Esophagus muscularis mucosa (tissue), 4 donors: ENCODE data around the gene USP13. TPM values are rescaled to one million over a fixed set of nuclear protein-coding genes. Genes with fewer than 3 reads are reported as not detected.

Source experiments
- DNase-seq: peaks from one replicate; pipeline ENCODE4 v3.0.0-alpha.2; 2017; ENCODE audit errors: extremely low spot score
- H3K27ac ChIP-seq, 4 donors: fragments of 200-600 bp; sonication (generic); replicated peaks in 1 of 4; 1 replicate in 3 of 4; 2 replicates in 1 of 4; pipeline ENCODE4 v1.5.1; 2016 to 2019; ENCODE audit warnings: mild to moderate bottlenecking in 1 of 4
- H3K27me3 ChIP-seq, 4 donors: fragments of 200-600 bp; sonication (generic); one replicate each; pipeline versions ENCODE4 v1.5.1 to v1.6.0; 2016 to 2019
- H3K36me3 ChIP-seq, 4 donors: fragments of 200-600 bp; sonication (generic); one replicate each; pipeline ENCODE4 v1.5.1; 2016 to 2019
- H3K4me1 ChIP-seq, 4 donors: fragments of 200-600 bp; sonication (generic); one replicate each; pipeline ENCODE4 v1.5.1; 2016 to 2019
- H3K4me3 ChIP-seq, 4 donors: fragments of 200-600 bp; sonication (generic); 1 replicate in 2 of 4; 2 replicates in 2 of 4; pipeline ENCODE4 v1.5.1; 2016 to 2019; ENCODE audit warnings: mild to moderate bottlenecking in 4 of 4, moderate library complexity in 1 of 4
- H3K9me3 ChIP-seq, 4 donors: fragments of 200-600 bp; sonication (generic); 1 replicate in 3 of 4; 2 replicates in 1 of 4; pipeline ENCODE4 v1.5.1; 2016 to 2019
- EP300 ChIP-seq: sonication (generic); formaldehyde crosslinking; IDR thresholded peaks from one replicate; pipeline ENCODE4 v1.6.1; 2017; ENCODE audit warnings: antibody characterized with exemption
- POLR2A ChIP-seq: fragments of 450-650 bp; IDR thresholded peaks from one replicate; pipeline ENCODE4 v1.6.1; 2017; ENCODE audit warnings: antibody characterized with exemption, moderate library complexity, mild to moderate bottlenecking, low read depth
- POLR2AphosphoS5 ChIP-seq, 2 donors: sonication (generic); formaldehyde crosslinking; IDR thresholded peaks; one replicate each; pipeline ENCODE4 v1.6.1; 2017; ENCODE audit warnings: antibody characterized with exemption in 2 of 2
- WGBS: methylation state at CpG from one replicate; pipeline ENCODE4 v1.1.5; 2018; 5-methylcytosine and 5-hydroxymethylcytosine counted together
- intact Hi-C: fragments of 100-400 bp; cut with DNase I; formaldehyde crosslinking; loops from one replicate; pipeline ENCODE4 v1.15.1; 2023
- total RNA-seq, 4 donors: library from RNA; depleted of rRNA; stranded (reverse); fragments of >200 nt; gene quantifications; one replicate each; pipeline versions ENCODE4 v1.1.0 to v1.2.1, GENCODE V29; 2016
- TF ChIP-seq, protein P1 (sequence below), 3 experiments: fragments of 200-600 bp in 2 of 3; fragments of 450-650 bp in 1 of 3; sonication (generic) in 2 of 3; IDR thresholded peaks; one replicate each; pipeline ENCODE4 v1.5.1; 2017 to 2019; ENCODE audit warnings: antibody characterized with exemption in 3 of 3, mild to moderate bottlenecking in 2 of 3, moderate library complexity in 1 of 3

USP13 gene
- total RNA-seq, 4 donors from 2014 or later, result 8.7 to 15.1 (median 11.9) TPM

DNA sequence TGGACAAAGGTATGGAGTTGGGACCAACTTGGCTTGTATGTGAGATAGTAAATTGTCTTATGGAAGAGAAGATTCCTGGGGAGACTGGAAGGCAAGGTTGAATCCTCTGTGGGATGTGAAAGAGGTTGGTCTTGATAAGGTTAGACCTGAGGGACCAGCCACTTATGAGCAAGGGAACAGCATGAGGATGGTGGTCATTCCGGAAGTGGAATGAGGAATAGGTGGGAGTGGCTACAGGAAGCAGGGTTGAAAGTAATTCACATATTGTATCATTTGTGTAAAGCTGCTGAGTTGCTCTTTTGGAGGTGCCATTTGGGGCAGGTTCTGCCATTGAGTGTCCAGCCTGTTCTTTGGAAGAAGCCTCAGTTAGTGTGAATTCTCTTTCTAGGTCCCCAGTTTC lies 13.2 kb downstream of the USP13 start:
- no peak for DNase-seq
- 67% methylated on average over 1 of the region's 1 CpG for WGBS
- intact Hi-C loops, result no loop called here
- Histone ChIP-seq H3K4me1 (peaks cover 22 to 54% (median 38%) of the 10 kb centered on the region in 4 donors), H3K9me3 (no peaks in the 10 kb centered on the region), H3K27me3 (no peaks in the 10 kb centered on the region), H3K4me3 (no peak overlapping the region), H3K36me3 (no peaks in the 10 kb centered on the region), H3K27ac (no peak overlapping the region)
- TF ChIP-seq, protein P1, sequence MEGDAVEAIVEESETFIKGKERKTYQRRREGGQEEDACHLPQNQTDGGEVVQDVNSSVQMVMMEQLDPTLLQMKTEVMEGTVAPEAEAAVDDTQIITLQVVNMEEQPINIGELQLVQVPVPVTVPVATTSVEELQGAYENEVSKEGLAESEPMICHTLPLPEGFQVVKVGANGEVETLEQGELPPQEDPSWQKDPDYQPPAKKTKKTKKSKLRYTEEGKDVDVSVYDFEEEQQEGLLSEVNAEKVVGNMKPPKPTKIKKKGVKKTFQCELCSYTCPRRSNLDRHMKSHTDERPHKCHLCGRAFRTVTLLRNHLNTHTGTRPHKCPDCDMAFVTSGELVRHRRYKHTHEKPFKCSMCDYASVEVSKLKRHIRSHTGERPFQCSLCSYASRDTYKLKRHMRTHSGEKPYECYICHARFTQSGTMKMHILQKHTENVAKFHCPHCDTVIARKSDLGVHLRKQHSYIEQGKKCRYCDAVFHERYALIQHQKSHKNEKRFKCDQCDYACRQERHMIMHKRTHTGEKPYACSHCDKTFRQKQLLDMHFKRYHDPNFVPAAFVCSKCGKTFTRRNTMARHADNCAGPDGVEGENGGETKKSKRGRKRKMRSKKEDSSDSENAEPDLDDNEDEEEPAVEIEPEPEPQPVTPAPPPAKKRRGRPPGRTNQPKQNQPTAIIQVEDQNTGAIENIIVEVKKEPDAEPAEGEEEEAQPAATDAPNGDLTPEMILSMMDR (IDR thresholded peaks at IDR 0.05), result no peak
- TF ChIP-seq EP300 (no peak), POLR2AphosphoS5 (IDR thresholded peaks at IDR 0.05) (no peak), POLR2A (no peak)

DNA sequence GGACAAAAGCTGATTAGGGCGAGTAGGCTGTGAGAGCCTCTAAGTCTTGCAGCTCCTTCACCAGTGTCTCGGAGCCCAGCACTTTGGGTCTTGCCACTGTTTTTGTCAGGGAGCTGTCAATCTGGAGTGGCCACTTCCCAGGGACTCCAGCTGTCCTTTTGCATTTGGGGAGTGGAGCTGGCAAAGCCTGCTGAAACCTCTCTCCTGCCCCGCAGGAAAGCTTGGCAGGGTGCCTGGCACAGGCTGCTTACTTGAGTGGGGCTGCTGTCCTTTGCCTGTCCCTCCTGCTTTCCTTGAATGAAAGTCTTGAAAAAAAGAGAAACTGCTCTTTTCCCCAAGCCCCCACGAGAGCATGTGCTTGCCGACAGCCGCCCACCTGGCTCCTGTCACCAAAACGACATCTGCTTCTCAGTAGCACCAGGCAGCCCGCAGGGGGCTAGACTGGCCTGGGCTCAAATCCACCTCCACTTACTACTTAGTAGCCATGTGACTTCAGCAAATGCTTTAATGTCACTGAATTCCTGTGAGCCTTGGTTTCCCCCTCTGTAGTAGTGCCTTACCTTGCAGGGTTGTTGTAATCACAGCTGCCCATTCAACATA lies 13.7 kb downstream of the USP13 start:
- Histone ChIP-seq H3K9me3 (no peaks in the 10 kb centered on the region), H3K27ac (no peak overlapping the region), H3K4me1 (peaks cover 22 to 54% (median 40%) of the 10 kb centered on the region in 4 donors), H3K36me3 (no peaks in the 10 kb centered on the region), H3K27me3 (no peaks in the 10 kb centered on the region), H3K4me3 (no peak overlapping the region)
- TF ChIP-seq EP300, result no peak
- TF ChIP-seq, protein P1 (IDR thresholded peaks at IDR 0.05), result no peak
- no peak for TF ChIP-seq POLR2AphosphoS5 (IDR thresholded peaks at IDR 0.05)
- no peak for TF ChIP-seq POLR2A
- DNase-seq, result no peak
- intact Hi-C loops, result no loop called here
- 25% methylated on average over 8 of the region's 8 CpGs for whole genome bisulfite sequencing

DNA sequence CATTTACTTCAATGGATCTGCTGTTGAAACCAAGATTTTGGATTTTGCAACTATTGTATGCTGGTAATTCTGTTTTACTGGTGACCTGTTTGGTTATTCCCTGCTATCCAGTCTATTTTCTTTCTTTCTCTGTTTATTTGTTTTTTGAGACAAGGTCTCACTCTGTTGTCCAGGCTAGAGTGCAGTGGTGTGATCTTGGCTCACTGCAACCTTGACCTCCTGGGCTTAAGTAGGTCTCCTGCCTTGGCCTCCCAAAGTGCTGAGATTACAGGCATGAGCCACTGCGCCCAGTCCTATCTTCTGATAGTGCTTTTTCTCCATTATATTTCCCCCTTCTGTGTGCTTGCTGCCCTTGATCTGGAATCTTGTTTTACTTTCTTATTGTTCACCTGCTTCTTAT lies 15.6 kb downstream of the USP13 start:
- 96% methylated on average over 1 of the region's 1 CpG for WGBS
- TF ChIP-seq POLR2AphosphoS5 (IDR thresholded peaks at IDR 0.05), result no peak
- TF ChIP-seq, protein P1 (IDR thresholded peaks at IDR 0.05), result no peak
- TF ChIP-seq POLR2A, result no peak
- TF ChIP-seq EP300, result no peak
- intact Hi-C loops, result no loop called here

DNA sequence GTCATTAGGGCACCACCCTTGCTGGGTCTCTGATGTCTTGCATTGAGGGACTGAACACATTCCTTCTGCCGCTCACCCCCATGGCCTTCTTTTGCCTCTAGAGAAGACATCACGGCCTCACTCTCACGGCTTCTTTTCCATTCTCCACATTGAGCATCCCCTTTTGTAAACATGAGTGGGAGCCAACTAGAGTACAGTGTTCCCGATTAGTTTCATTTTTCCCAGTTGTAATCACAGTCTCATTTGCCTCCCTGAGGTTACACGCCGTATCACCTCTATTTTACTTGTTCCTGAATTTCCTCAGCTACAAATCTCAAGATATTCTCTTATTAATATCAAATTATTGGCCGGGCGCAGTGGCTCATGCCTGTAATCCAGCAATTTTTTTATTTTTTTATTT lies 17.5 kb downstream of the USP13 start:
- H3K4me1 ChIP-seq, result peaks cover 17 to 45% (median 33%) of the 10 kb centered on the region in 4 donors
- 55% methylated on average over 8 of the region's 8 CpGs for WGBS
- intact Hi-C loops, result no loop called here
- H3K36me3 ChIP-seq, result no peaks in the 10 kb centered on the region
- peak overlapping the region; percentile 20 to 22 (median 20) for H3K4me3 ChIP-seq
- H3K27me3 ChIP-seq, result no peaks in the 10 kb centered on the region
- H3K27ac ChIP-seq, result peak overlapping the region in 1 of 4 donors; percentile 33
- TF ChIP-seq, protein P1 (IDR thresholded peaks at IDR 0.05), result peak in 2 of 3 experiments; percentile 3 to 19
- TF ChIP-seq EP300, result no peak
- no peak for TF ChIP-seq POLR2A
- TF ChIP-seq POLR2AphosphoS5 (IDR thresholded peaks at IDR 0.05), result no peak
- DNase-seq, result no peak
- H3K9me3 ChIP-seq, result no peaks in the 10 kb centered on the region

More for the DNA sequence above, 15.6 kb downstream of the USP13 start:
- H3K9me3 ChIP-seq, result no peaks in the 10 kb centered on the region
- no peak overlapping the region for H3K4me3 ChIP-seq
- H3K27me3 ChIP-seq, result no peaks in the 10 kb centered on the region
- no peaks in the 10 kb centered on the region for H3K36me3 ChIP-seq
- H3K4me1 ChIP-seq, result peaks cover 22 to 47% (median 39%) of the 10 kb centered on the region in 4 donors
- H3K27ac ChIP-seq, result no peak overlapping the region
- no peak for DNase-seq

DNA sequence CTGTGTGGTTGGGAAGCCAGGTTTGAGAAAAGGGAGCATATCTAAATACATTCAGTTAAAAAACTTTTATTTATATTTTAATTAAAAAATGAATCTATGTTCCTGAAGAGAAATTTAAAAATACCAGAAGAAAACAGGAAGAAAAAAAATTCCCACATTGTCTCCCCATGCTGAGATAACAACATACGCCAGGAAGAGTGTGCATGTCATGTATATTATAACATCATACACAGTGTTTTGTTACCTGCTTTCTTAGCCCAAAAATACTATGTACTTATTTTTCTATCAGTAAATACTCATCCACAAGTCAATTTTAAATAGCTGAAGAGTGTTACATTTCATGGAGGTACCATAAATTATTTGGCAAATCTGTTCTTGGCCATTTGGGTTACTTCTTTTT lies 18.5 kb downstream of the USP13 start:
- Histone ChIP-seq H3K36me3 (no peaks in the 10 kb centered on the region), H3K4me3 (no peak overlapping the region), H3K27ac (no peak overlapping the region), H3K4me1 (peaks cover 14 to 35% (median 25%) of the 10 kb centered on the region in 4 donors), H3K9me3 (no peaks in the 10 kb centered on the region), H3K27me3 (no peaks in the 10 kb centered on the region)
- WGBS, result 92% methylated on average over 1 of the region's 1 CpG
- no peak for DNase-seq
- intact Hi-C loops, result no loop called here
- TF ChIP-seq, protein P1 (IDR thresholded peaks at IDR 0.05), result no peak
- TF ChIP-seq EP300, result no peak
- no peak for TF ChIP-seq POLR2AphosphoS5 (IDR thresholded peaks at IDR 0.05)
- TF ChIP-seq POLR2A, result no peak
